Measurements from ENCODE around the gene TSNAX.
"Not testable (repeated sequence)": the region's sequence is repeated elsewhere in the genome, so short reads cannot be mapped to it uniquely, and the experiment has no call there.

TSNAX gene

GRCh38 chr1:231563247-231563646 lies 34.8 kb downstream of the TSNAX start:
- no peak for DNase-seq (ENCODE audit: low read depth)

GRCh38 chr1:231564373-231564772 lies 35.9 kb downstream of the TSNAX start:
- no peak for DNase-seq (ENCODE audit: low read depth)

- no peak for DNase-seq (ENCODE audit: low read depth)
Observed at GRCh38 chr1:231566496-231566895, 38.0 kb downstream of the TSNAX start.

- not testable (repeated sequence) for DNase-seq (ENCODE audit: low read depth)
Observed at GRCh38 chr1:231570262-231570661, 41.8 kb downstream of the TSNAX start.

GRCh38 chr1:231571904-231572303 lies 43.4 kb downstream of the TSNAX start:
- no peak for DNase-seq (ENCODE audit: low read depth)

GRCh38 chr1:231575472-231575871 lies 47.0 kb downstream of the TSNAX start:
- DNase-seq (ENCODE audit: low read depth), result no peak

- no peak for DNase-seq (ENCODE audit: low read depth)
Observed at GRCh38 chr1:231576804-231577718, 48.6 kb downstream of the TSNAX start.

GRCh38 chr1:231580874-231581273 lies 52.4 kb downstream of the TSNAX start:
- DNase-seq (ENCODE audit: low read depth), result no peak

GRCh38 chr1:231581859-231582258 lies 53.4 kb downstream of the TSNAX start:
- DNase-seq (ENCODE audit: low read depth), result no peak

GRCh38 chr1:231583376-231583775 lies 54.9 kb downstream of the TSNAX start:
- DNase-seq (ENCODE audit: low read depth), result no peak

- DNase-seq (ENCODE audit: low read depth), result no peak
Observed at GRCh38 chr1:231584117-231584516, 55.6 kb downstream of the TSNAX start.

GRCh38 chr1:231584921-231585320 lies 56.5 kb downstream of the TSNAX start:
- DNase-seq (ENCODE audit: low read depth), result no peak

- DNase-seq (ENCODE audit: low read depth), result no peak
Observed at GRCh38 chr1:231590453-231591198, 62.2 kb downstream of the TSNAX start.

- DNase-seq (ENCODE audit: low read depth), result no peak
Observed at GRCh38 chr1:231591466-231591865, 63.0 kb downstream of the TSNAX start.

GRCh38 chr1:231592809-231593208 lies 64.3 kb downstream of the TSNAX start:
- DNase-seq (ENCODE audit: low read depth), result no peak

GRCh38 chr1:231593264-231593663 lies 64.8 kb downstream of the TSNAX start:
- not testable (repeated sequence) for DNase-seq (ENCODE audit: low read depth)

- no peak for DNase-seq (ENCODE audit: low read depth)
Observed at GRCh38 chr1:231594123-231594522, 65.7 kb downstream of the TSNAX start.

GRCh38 chr1:231594749-231595148 lies 66.3 kb downstream of the TSNAX start:
- no peak for DNase-seq (ENCODE audit: low read depth)

GRCh38 chr1:231596337-231596791 lies 67.9 kb downstream of the TSNAX start:
- DNase-seq (ENCODE audit: low read depth), result no peak

GRCh38 chr1:231597971-231598370 lies 69.5 kb downstream of the TSNAX start:
- DNase-seq (ENCODE audit: low read depth), result no peak

GRCh38 chr1:231600458-231600976 lies 72.0 kb downstream of the TSNAX start:
- DNase-seq (ENCODE audit: low read depth), result no peak

- DNase-seq (ENCODE audit: low read depth), result no peak
Observed at GRCh38 chr1:231601824-231602672, 73.6 kb downstream of the TSNAX start.
